Fibroblast of villous mesenchyme (primary cell): ENCODE measurements around the gene PPTC7. TPM values are rescaled to one million over a fixed set of nuclear protein-coding genes. Genes with fewer than 3 reads are reported as not detected.
"Not testable (repeated sequence)": the region's sequence is repeated elsewhere in the genome, so short reads cannot be mapped to it uniquely, and the experiment has no call there.

ENCODE experiments used
- DNase-seq: peaks from one replicate; pipeline ENCODE4 v3.0.0-alpha.2; 2010; ENCODE audit warnings: low read depth
- H3K4me3 ChIP-seq: 2 replicates; pipeline ENCODE4 v1.5.1; 2011; ENCODE audit warnings: low read depth, mild to moderate bottlenecking, low read length
- CTCF ChIP-seq: IDR thresholded peaks from 2 replicates; pipeline ENCODE4 v1.5.1; 2012; ENCODE audit warnings: low read depth, mild to moderate bottlenecking, low read length; ENCODE audit not compliant: insufficient read depth
- total RNA-seq: library from RNA; depleted of rRNA; stranded (reverse); fragments of >200 nt; gene quantifications from 2 replicates; pipeline ENCODE4 v1.2.3, GENCODE V29; 2012

The PPTC7 gene
- total RNA-seq, 1 donor, result 9.5 TPM

- TF ChIP-seq CTCF, result no peak
- H3K4me3 ChIP-seq, result no peak overlapping the region
- DNase-seq, result no peak
Measured at GRCh38 chr12:110597885-110598284, 14.8 kb upstream of the PPTC7 start.

GRCh38 chr12:110592919-110593318 is 9.8 kb upstream of the PPTC7 start:
- not testable (repeated sequence) for H3K4me3 ChIP-seq, DNase-seq

GRCh38 chr12:110592078-110592477 is 9.0 kb upstream of the PPTC7 start:
- no peak for DNase-seq
- H3K4me3 ChIP-seq, result no peak overlapping the region
- TF ChIP-seq CTCF, result no peak

- no peak for DNase-seq
- H3K4me3 ChIP-seq, result no peak overlapping the region
- no peak for TF ChIP-seq CTCF
Measured at GRCh38 chr12:110591451-110592051, 8.4 kb upstream of the PPTC7 start.

GRCh38 chr12:110590806-110591326 is 7.7 kb upstream of the PPTC7 start:
- no peak overlapping the region for H3K4me3 ChIP-seq
- DNase-seq, result peak; percentile 79
- TF ChIP-seq CTCF, result no peak

GRCh38 chr12:110590059-110590458 is 6.9 kb upstream of the PPTC7 start:
- DNase-seq, result no peak
- no peak overlapping the region for H3K4me3 ChIP-seq
- no peak for TF ChIP-seq CTCF

- DNase-seq, result not testable (repeated sequence)
Measured at GRCh38 chr12:110587102-110587501, 4.0 kb upstream of the PPTC7 start.

GRCh38 chr12:110585231-110585799 is 2.2 kb upstream of the PPTC7 start:
- H3K4me3 ChIP-seq, result no peak overlapping the region
- no peak for TF ChIP-seq CTCF
- peak; percentile 26 for DNase-seq

More at GRCh38 chr12:110587102-110587501, 4.0 kb upstream of the PPTC7 start:
- not testable (repeated sequence) for H3K4me3 ChIP-seq
